NCI-H460 (cell line): ENCODE measurements around the gene CD1B. TPM values are rescaled to one million over a fixed set of nuclear protein-coding genes. Genes with fewer than 3 reads are reported as not detected.
"Not testable (repeated sequence)": the region's sequence is repeated elsewhere in the genome, so short reads cannot be mapped to it uniquely, and the experiment has no call there.

Source experiments
- DNase-seq: peaks from one replicate; pipeline ENCODE4 v3.0.0-alpha.2; 2016; ENCODE audit warnings: low read depth; ENCODE audit errors: extremely low read depth
- total RNA-seq: library from RNA; depleted of rRNA; stranded (reverse); fragments of >200 nt; shearing (Covaris generic); gene quantifications from 2 replicates; pipeline ENCODE4 v1.2.3, GENCODE V29; 2014; rRNA removed

The CD1B gene
- total RNA-seq, 1 experiment from 2014 or later: not detected

DNA sequence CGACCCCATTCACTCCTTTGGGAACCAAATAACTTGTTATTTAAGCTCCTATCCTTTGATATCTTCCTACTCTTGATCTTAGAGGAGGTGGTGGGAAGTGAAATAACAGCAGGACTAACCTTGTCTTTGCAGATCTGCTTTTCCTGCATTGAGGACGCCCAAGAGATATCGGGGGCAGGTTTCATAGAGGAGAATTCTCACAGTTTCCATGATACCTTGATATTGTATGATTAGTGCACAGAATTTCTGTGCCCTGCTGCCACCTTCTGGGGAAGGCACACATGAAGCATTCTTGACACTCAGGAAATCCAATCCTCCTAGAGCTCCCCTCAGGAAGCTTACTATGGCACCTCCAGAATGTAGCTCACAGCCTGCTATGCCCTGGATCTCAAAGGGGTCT is 1.6 kb downstream of the CD1B start:
- peak; percentile 2 for DNase-seq

DNA sequence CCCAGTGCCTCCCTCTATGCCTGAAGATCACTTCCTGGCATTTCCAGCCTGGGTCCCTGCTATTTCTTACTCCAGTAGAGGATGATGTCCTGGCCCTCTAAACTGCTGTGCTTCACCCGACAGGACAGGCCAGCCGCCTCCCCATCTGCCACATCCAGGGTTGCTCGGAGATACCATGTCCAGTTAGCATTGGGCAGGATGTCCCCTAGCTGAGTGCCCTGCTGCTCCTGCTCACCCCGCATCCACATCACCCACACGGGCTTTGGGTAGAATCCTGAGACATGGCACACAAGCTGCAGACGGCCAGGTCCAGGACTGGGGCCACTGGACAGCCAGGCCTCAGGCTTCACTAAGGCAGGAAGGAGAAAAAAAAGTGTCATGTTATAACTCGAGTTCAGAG is 2.0 kb downstream of the CD1B start:
- no peak for DNase-seq

- DNase-seq: no peak
Observed at GRCh38 chr1:158328426-158328825, 2.9 kb downstream of the CD1B start.

DNA sequence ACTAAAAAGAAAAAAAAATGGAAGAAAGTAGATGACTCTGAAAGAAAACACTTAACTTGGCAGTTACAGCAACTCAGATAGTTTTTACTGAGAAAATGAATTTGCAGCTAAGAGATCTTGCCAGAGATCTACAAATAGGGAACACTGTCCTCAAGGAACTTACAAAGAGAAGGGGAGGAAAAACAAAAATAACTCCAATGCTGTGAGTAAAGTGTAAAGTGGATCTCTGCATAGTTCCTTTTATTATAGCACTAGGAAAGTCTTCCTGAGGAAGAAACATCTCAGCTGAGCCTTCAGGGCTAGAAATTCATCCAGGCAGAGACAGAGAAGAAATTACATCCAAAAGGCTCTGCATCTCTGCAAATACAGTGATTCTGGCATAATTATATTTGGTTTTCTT is 3.9 kb downstream of the CD1B start:
- no peak for DNase-seq

- DNase-seq: no peak
Observed at GRCh38 chr1:158324395-158324794, 6.9 kb downstream of the CD1B start.

- no peak for DNase-seq
Observed at GRCh38 chr1:158323866-158324265, 7.5 kb downstream of the CD1B start.

DNA sequence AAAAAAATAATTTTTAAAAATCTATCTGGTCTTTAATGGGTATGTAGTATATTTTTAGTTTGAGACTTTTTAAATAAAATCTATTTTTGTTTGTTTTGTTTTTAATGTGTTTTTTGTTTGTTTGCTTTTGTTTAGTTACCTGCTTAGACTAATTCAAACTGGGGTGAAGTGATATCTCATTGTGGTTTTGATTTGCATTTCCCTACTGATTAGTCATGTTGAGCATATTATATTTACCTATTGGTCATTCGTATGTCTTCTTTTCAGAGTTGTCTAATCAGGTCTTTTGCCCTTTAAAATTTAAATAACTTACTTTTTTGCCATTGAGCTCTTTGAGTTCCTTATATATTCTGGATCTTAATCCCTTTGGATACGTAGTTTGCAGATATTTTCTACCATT is 20.3 kb downstream of the CD1B start:
- DNase-seq: no peak

DNA sequence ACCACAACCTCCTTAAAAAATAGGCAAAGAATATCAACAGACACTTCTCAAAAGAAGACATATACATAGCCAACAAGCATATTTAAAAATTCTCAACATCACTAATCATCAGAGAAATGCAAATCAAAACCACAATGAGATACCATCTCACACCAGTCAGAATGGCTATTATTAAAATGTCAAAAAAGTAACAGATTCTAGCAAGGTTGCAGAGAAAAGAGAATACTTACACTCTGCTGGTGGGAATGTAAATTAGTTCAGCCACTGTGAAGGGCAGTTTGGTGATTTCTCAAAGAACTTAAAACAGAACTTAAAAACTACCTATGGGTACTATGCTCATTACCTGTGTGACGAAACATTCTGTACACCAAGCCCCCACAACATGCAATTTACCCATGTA is 20.7 kb downstream of the CD1B start:
- no peak for DNase-seq

GRCh38 chr1:158295791-158296190 is 35.5 kb downstream of the CD1B start:
- DNase-seq: no peak

DNA sequence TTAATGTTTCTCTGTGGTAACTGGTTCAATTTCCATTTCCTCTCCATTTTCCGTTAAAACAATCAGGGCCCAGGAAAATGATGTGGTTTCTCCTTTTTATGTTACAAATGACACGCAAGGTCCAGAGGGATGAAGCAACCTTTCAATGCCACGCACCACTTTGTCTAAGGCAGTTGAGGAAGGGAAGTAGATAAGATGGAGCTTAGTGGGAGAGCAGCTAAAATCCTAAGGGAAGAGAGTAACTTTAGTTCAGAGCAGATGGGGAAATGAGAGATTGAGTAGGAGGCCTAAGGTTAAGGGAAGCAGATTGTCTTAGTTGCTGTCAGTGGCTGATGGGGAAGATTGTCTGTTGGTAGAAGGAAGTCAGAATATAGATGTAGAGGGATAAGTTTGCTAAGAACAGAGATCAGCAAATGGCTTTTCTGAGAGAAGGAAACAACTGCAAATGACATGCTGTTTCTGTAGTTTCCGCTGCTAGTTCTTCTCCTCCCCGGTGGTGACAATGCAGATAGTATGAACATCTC is 40.9 kb downstream of the CD1B start:
- no peak for DNase-seq

DNA sequence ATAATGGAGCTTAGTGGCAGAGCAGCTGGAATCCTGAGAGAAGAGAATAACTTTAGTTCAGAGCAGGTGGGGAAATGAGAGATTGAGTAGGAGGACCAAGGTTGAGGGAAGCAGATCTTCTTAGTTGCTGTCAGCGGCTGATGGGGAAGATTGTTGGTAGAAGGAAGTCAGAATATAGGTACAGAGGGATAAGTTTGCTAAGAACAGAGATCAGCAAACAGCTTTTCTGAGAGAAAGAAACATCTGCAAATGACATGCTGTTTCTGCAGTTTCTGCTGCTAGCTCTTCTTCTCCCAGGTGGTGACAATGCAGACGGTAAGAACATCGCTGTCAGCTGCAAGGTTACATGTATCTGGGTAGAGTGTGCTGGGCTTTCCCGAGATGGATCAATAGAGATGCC is 41.5 kb downstream of the CD1B start, which contains the start of gene CD1C:
TSS of gene CD1C (plus strand) at position 113 of the 400 bp plus-strand sequence. CDS start at position 255, 142 bp downstream.
- DNase-seq: no peak

DNA sequence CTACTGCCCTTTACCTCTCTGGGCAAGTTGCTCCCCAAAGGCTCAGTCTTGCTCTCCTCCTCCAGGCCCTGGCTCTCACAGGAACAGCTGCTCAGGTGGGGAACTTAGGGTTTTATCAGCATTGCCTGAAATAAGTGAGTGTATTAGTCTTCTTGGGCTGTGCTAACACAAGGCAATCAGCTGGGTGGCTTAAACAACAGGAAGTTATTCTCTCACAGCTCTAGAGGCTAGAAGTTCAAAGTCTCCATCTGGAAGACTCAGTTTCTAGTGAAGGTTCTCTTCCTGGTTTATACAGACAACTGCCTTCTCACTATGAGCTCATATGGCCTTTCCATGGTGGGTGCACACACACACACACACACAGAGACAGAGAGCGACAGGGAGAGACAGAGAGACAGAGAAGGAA is 44.4 kb downstream of the CD1B start:
- no peak for DNase-seq

DNA sequence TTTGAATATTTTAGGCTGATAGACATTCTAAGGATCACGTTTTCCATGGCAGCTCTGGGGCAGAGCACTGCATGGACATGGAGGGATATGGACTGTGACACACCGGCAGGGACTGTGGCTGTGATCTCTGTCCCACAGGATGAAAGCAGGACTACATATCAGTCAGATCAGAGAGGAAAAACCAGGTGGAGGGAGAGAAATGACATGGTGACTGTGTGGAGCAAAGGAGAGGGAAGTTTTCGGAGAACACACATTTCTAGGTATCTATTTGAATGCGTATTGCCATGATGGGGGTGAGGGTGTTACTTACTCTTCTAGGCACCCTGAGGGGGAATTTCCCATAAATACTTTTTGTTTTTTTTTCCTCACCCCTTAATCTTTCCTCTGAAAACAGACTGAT is 44.8 kb downstream of the CD1B start:
- no peak for DNase-seq

DNA sequence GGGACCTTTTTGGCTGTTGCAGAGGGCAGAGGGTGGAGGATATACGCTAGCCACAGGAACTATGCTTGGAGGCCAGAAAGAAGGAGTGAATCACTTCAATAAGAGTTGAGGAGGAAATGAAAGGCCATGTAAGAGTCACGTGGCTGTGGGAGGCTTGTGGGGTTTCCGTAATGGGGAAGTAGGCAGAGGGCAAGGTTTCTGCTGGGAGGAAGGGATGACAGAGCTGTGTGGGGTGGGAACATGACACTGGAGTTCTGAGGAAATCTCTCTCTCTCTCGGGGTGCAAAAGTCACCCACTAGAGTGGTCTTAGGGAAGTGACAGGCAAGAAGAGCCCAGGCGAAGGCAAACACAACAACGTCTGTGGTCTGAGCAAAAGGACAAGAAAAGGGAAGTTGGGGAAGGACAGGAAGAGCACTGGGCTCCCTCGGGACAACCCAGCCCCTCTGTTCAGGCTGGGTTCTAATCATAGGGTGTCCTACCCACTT is 45.5 kb downstream of the CD1B start:
- DNase-seq: no peak

GRCh38 chr1:158283965-158284364 is 47.4 kb downstream of the CD1B start:
- no peak for DNase-seq

- not testable (repeated sequence) for DNase-seq
Observed at GRCh38 chr1:158282421-158282820, 48.9 kb downstream of the CD1B start.

Other genes with a start within 250 kb of the CD1B start
- gene CD1D, start 150.6 kb downstream of the CD1B start, total RNA-seq: 0.07 TPM in 1 of 2 replicates, not detected in the other
- gene CD1A, start 77.1 kb downstream of the CD1B start, total RNA-seq: not detected in 2 replicates
- gene CD1C, start 41.6 kb downstream of the CD1B start, total RNA-seq: not detected in 2 replicates
- gene CD1E, start 22.4 kb upstream of the CD1B start, total RNA-seq: not detected in 2 replicates
- not detected in 2 replicates for gene OR10T2, start 67.9 kb upstream of the CD1B start, total RNA-seq
- not detected in 2 replicates for gene OR10K2, start 94.7 kb upstream of the CD1B start, total RNA-seq
- gene OR10K1, start 130.3 kb upstream of the CD1B start, total RNA-seq: not detected in 2 replicates
- gene OR10R2, start 140.7 kb upstream of the CD1B start, total RNA-seq: not detected in 2 replicates
- gene OR6Y1, start 222.9 kb upstream of the CD1B start, total RNA-seq: not detected in 2 replicates
- not detected in 2 replicates for gene OR6P1, start 239.0 kb upstream of the CD1B start, total RNA-seq
- not detected in 2 replicates for gene OR10X1, start 248.4 kb upstream of the CD1B start, total RNA-seq